Activated CD4-positive, alpha-beta T cell treated with anti-CD3 and anti-CD28 coated beads for 48 hours (primary cell): ENCODE measurements around the gene IL17B.

ENCODE experiments used
- DNase-seq: peaks from one replicate; pipeline ENCODE4 v3.0.0-alpha.2; 2020

The IL17B gene

GRCh38 chr5:149414405-149415065 is 35.4 kb upstream of the IL17B start:
- DNase-seq, result no peak

DNA sequence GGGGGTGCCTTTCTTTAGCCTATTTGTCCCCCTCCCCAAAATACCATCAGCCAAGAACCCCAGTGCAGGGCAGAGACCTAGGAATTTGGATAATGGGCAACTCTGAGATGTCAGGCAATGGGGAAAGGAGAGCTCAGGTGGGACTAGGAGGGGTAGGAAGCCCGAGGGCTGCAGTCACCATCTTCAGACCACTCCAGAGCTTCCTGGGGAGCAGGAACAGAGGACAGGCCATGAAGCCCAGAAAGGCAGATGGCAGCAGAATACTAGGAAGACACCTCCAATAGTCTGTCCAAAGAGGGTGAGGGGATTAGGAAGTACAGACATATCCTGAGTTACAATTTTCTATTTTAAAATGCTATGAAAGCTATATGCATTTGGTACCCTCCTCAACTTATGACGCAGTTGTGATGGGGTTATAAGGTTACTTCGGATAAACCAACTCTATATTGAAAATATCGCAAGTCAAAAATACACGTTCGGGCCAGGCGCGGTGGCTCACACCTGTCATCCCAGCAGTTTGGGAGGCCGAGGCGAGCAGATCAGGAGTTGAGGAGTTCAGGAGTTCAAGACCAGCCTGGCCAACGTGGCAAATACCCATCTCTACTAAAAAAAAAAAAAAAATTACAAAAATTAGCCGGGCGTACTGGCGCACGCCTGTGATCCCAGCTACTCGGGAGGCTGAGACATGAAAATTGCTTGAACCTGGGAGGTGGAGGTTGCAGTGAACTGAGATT is 34.6 kb upstream of the IL17B start:
- DNase-seq, result no peak

DNA sequence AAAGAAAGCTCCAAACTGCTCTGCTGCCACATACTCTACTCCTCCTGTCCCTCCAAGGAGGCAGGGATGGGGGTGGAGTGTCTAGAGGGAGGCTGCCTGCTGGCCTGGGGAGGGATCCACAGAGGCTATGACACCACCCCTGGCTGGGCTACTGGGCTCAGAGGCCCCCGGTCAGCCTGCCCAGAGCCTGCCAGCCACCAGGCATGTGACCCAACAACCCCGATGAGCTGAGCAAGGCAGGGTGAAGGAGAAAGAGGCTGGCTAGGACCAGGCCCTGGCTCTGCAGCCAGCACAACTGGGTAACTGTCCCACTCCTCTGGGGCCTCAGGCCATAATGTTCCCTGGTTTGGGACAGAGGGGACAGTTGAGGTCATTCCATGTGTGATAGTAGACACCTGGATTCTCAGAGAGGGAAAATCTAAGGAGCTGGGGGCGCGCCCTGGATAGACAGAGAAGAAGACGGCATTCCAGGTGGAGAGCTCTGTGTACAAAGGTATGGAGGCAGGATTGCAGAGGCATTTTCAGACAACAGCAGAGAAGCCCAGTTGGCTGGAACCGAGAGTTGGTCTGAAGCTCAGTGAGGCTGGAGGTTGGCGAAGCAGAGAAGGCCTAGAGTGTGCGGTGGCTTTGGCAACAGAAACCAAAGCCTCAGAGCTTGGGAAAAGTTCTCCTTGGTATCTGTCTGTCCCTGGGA is 33.8 kb upstream of the IL17B start:
- no peak for DNase-seq

- DNase-seq, result no peak
These were observed 32.8 kb upstream of the IL17B start for GRCh38 chr5:149411738-149412519.

DNA sequence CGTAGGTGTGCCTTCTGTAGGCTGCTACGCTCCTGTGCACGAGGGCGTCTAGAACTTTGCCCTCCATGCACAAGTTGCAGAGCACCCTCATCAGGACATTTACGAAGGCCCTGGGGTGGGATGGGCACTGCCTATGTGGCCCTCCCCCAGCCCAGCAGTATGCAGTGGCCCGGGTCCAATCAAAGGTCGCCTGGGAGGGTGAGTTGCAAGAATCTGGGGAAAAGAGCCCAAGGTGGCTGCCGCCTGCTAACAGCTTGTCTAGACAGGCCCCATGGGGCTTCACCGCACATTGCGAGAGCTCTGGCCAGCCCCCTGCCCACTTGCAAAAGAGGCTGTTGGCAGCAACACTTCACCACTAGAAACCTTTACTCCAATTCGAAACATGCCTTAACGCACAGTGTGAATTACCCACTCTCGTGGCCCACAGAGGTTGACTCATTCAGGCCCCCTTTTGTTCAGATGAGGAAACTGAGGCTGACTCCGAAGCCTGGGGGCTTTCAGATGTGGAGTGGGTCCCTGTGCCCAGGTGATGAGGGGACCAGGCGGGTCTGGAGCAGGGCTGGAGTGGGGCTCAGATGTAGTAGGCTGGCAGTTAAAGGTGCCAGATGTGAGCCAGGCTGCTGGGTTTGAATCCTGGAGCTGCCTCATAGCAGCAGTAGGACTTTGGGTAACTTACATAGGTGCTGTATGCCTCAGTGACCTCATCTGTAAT is 31.8 kb upstream of the IL17B start:
- DNase-seq, result no peak

GRCh38 chr5:149410071-149410470 is 31.0 kb upstream of the IL17B start:
- no peak for DNase-seq

DNA sequence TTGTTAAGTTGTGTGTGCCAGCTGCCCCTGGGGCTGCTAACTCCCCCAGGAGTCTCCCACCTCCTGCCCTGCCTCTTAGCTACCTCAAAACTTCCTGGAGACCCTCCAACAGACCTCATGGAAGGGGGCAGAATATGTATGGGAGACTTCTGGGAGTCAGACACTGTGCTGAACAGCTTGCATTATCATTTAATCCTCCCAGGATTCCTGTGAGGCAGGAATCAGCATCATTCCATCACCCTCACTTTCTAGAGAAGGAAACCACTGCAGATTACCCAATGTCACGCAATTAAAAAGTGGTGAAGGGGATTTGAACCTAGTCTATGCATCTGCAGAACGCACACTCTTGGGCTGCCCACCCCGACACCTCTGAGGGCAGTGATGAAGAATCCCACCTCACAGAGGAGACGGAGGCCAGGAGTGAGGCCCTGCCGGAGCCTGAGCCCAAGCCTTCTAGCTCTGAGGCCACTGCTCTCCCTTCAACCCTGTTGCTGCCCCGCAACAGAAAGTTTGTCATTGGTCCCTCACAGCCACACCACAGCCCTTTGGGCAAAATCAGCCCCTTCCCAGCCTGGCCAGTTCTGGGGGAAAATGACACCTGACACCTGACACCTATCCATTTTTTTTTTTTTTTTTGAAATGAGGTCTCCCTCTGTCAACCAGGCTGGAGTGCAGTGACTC is 30.3 kb upstream of the IL17B start:
- no peak for DNase-seq

DNA sequence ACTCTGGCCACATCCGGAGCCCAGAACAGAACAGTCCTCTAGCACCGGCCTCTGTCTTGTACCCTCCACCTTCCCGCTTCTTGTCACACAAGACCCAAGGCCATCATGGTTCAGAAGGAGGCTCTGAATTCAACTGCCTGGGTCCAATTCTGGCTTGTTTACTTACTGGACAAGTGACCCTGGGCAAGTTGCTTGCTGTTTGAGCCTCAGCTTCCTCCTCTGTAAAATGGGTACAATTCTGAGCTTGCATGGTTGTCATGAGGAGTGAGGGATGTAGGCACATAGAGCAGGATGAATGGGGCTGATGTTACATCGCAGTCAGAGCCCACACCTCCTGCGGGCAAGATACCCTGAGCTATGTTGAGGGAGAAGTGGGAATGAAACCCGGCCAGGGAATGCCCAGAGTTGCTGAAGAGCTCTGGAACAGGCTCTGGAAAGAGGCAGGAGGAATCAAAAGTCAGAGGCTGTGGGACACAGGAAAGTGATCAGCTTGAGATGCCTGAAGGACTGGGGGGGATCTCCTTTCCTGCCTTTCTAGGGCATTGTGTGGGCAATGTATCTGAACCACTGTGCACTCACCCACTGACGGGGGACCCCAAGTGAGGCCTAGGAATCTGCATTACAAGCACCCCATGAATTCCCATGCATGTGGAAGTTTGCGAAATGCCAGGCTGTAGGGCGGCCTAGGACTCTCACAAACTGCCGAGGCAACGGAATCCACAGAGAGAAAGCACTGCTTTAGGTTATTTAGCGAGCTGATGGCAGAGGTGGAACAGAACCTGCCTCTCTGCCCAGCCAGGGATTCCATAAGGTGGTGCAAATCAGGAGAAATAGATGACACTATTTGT is 29.4 kb upstream of the IL17B start:
- DNase-seq, result no peak

DNA sequence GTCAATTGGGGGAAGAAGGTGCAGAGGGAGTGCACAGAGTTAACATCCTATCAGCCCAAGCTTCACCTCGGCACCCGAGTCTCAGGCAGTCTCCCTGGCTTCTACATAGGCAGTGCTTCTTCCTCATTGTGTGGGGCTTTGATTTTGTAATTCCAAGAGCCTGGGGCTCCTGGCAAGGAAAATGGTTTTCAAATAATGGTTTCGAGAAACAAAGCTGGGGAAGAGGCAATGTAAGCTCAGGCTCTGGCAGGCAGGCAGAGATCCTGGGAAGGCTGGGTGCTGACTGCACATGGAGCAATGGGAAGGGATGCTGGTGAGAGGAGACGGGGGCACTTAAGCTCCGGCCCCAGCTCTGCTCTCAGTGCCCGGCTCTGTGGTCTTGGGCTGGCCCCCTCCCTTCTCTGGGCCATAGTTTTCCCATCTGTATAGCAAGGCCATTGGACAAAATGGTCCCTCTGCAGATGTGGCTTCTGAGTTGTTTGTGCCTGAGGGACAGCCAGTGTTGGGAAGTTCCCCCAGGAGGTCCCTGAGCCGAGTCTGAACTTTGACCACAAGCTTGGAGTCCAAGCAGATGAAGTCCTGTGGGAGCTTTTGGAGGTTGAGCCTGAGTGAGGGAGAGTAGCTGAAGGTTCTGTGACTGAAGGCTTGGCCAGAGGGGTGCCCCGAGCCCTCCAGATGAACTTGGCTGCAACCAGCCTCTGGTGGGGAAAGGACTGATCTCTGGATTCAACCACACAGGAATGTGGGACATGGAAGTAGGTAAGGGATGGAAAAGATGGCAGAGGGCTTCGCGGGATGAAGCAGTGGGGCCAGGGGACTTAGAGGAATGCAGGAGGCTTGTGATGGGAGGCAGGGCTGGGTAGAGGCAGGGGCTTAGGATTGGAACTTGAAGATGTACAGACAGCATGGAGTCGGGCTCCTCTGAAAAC is 28.5 kb upstream of the IL17B start:
- DNase-seq, result no peak

- DNase-seq, result no peak
These were observed 27.9 kb upstream of the IL17B start for GRCh38 chr5:149406979-149407306.

- no peak for DNase-seq
These were observed 27.3 kb upstream of the IL17B start for GRCh38 chr5:149406203-149406978.

- no peak for DNase-seq
These were observed 26.6 kb upstream of the IL17B start for GRCh38 chr5:149405550-149406202.

DNA sequence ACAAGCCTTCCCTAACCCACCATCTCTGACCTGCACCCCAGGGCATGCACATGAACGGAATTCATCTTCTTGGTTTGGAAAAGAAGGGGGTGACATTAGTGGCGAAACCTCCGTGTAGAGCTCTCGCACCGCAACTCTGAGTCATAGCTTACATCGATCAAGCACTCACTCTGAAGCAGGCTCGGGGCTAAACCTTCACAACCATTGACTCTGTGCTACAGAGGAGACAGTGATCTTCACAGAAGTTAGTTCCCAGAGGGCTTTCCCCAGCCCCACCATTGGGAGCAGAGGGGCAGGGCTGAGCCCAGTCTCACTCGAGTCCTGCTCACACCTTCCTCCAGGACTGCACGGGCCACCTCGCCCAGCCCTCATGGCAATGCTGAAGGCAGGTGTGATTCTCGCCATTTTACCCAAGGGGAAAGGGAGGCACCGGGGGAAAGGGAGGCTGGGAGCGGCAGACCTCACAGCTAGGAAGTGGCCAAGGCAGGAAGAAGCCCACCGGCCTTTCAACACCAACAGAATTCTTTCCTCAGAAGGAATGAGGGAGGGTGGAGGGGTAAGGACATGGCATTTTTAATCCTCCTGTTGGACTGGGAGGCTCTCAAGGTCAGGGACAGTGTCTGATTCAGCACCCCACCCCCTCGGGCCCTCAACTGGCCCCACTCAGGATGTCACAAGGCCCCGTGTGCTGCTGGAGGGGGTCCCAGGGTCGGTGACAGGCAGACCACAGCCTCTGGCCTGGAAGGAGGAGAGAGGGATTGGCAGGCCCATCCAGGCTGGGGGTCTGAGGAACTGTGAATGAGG is 25.9 kb upstream of the IL17B start:
- no peak for DNase-seq

- DNase-seq, result no peak
These were observed 25.0 kb upstream of the IL17B start for GRCh38 chr5:149403923-149404745.

GRCh38 chr5:149402291-149402690 is 23.2 kb upstream of the IL17B start:
- no peak for DNase-seq

DNA sequence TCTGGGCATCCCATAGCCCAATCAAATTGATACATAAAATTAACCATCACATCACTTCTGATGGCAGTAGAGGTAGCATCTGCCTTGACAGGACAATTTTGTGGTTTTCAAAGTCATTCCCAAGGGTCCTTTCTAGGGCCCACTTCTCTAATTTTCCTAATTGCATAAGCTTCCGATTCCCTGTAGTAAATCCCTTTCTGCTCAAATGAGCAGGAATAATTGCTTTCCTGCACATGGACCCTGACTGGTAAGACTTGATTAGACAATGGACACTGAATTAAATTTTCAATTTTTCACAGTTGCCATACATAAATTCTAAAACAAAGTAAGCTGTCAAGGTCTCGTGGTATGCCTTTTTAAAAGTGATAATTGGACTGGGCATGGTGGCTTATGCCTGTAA is 22.0 kb upstream of the IL17B start:
- no peak for DNase-seq

DNA sequence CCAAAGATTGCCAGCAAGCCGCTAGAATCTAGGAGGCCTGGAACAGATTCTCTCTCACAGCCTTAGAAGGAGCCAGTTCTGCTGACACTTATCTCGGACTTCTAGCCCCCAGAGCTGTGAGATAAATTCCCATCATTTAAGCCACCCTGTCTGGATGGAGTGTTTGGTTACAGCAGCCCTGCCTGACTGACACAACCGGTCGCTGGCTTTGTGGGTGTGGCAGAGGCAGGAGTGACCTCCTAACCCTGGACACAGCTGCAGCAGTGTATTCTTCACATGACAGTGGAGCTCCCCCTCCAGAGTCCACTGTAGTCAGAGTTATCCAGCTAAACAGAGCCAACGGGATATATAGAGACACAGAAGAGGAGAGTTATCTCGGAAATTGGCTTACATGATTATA is 21.2 kb upstream of the IL17B start:
- DNase-seq, result no peak
